KMS-11 (cell line): Measurements from ENCODE around the gene CDNF.

Experiments used
- H2AFZ ChIP-seq: fragments of 200-600 bp; sonication (generic); 2 replicates; pipeline ENCODE4 v1.6.1; 2016; ENCODE audit warnings: antibody characterized with exemption, mixed run types, low read depth
- H3K27ac ChIP-seq: fragments of 200-600 bp; sonication (generic); 2 replicates; pipeline ENCODE4 v1.6.1; 2016; ENCODE audit warnings: mild to moderate bottlenecking, mixed run types
- H3K27me3 ChIP-seq: fragments of 200-600 bp; sonication (generic); 2 replicates; pipeline ENCODE4 v1.6.1; 2017; ENCODE audit warnings: mild to moderate bottlenecking, low read depth, mixed run types, moderate library complexity; ENCODE audit not compliant: insufficient read depth
- H3K36me3 ChIP-seq: fragments of 200-600 bp; sonication (generic); 2 replicates; pipeline ENCODE4 v1.6.1; 2017; ENCODE audit warnings: mild to moderate bottlenecking, mixed run types; ENCODE audit not compliant: insufficient read depth
- H3K4me1 ChIP-seq: fragments of 200-600 bp; sonication (generic); 2 replicates; pipeline ENCODE4 v1.6.1; 2016; ENCODE audit warnings: mild to moderate bottlenecking, low read depth, mixed run types; ENCODE audit not compliant: poor library complexity, severe bottlenecking
- H3K4me2 ChIP-seq: fragments of 200-600 bp; sonication (generic); 2 replicates; pipeline ENCODE4 v1.7.0; 2016; ENCODE audit warnings: mild to moderate bottlenecking, mixed run types
- H3K4me3 ChIP-seq: fragments of 200-600 bp; sonication (generic); IDR thresholded peaks from 2 replicates; pipeline ENCODE4 v1.6.1; 2017; ENCODE audit warnings: low read depth, low read length, mixed read lengths; ENCODE audit not compliant: insufficient read depth
- H3K79me2 ChIP-seq: fragments of 200-600 bp; sonication (generic); 2 replicates; pipeline ENCODE4 v1.6.1; 2016; ENCODE audit warnings: low read depth, mixed run types; ENCODE audit not compliant: insufficient read depth
- H3K9ac ChIP-seq: fragments of 200-600 bp; sonication (generic); 2 replicates; pipeline ENCODE4 v1.6.1; 2016; ENCODE audit warnings: mild to moderate bottlenecking, mixed run types
- H4K20me1 ChIP-seq: fragments of 200-600 bp; sonication (generic); 2 replicates; pipeline ENCODE4 v1.6.1; 2016; ENCODE audit warnings: mild to moderate bottlenecking, mixed run types; ENCODE audit not compliant: insufficient read depth
- CTCF ChIP-seq: fragments of 200-600 bp; sonication (generic); conservative IDR thresholded peaks from 2 replicates; pipeline ENCODE4 v1.6.1; 2017; ENCODE audit warnings: low read depth, mild to moderate bottlenecking, antibody characterized with exemption, low read length, moderate library complexity, mixed read lengths

The CDNF gene

GRCh38 chr10:14775656-14776055, 62.2 kb downstream of the CDNF start:
- Histone ChIP-seq H3K27me3 (no peaks in the 10 kb centered on the region), H3K27ac (no peak overlapping the region), H2AFZ (no peak overlapping the region), H3K36me3 (no peaks in the 10 kb centered on the region), H3K4me2 (no peak overlapping the region), H3K79me2 (no peaks in the 10 kb centered on the region), H3K9ac (no peak overlapping the region), H4K20me1 (no peaks in the 10 kb centered on the region), H3K4me3 (no peak overlapping the region), H3K4me1 (no peaks in the 10 kb centered on the region)
- TF ChIP-seq CTCF, result no peak

- Histone ChIP-seq H2AFZ (no peak within 1 kb of the TSS), H3K4me3 (no peak within 1 kb of the TSS), H3K79me2 (no peaks in the 10 kb centered on the region), H4K20me1 (no peaks in the 10 kb centered on the region), H3K4me1 (no peaks in the 10 kb centered on the region), H3K27me3 (no peaks in the 10 kb centered on the region), H3K9ac (no peak within 1 kb of the TSS), H3K27ac (no peak within 1 kb of the TSS), H3K36me3 (no peaks in the 10 kb centered on the region), H3K4me2 (no peak within 1 kb of the TSS)
- no peak for TF ChIP-seq CTCF
Observed at GRCh38 chr10:14774797-14775196, 63.0 kb downstream of the CDNF start, which contains the start of gene FAM107B. FAM107B (minus strand) TSS chr10:14774897; CDS start chr10:14774663, 234 bp downstream.

GRCh38 chr10:14774214-14774580, 63.6 kb downstream of the CDNF start:
- no peak overlapping the region for H2AFZ ChIP-seq
- no peak overlapping the region for H3K27ac ChIP-seq
- H3K9ac ChIP-seq, result no peak overlapping the region
- H3K4me1 ChIP-seq, result no peaks in the 10 kb centered on the region
- H3K27me3 ChIP-seq, result no peaks in the 10 kb centered on the region
- no peak overlapping the region for H3K4me3 ChIP-seq
- no peak for TF ChIP-seq CTCF
- no peaks in the 10 kb centered on the region for H3K79me2 ChIP-seq
- no peaks in the 10 kb centered on the region for H4K20me1 ChIP-seq
- H3K4me2 ChIP-seq, result no peak overlapping the region
- H3K36me3 ChIP-seq, result no peaks in the 10 kb centered on the region

GRCh38 chr10:14773551-14774213, 64.2 kb downstream of the CDNF start:
- H3K4me2 ChIP-seq, result no peak overlapping the region
- no peak overlapping the region for H2AFZ ChIP-seq
- no peak overlapping the region for H3K4me3 ChIP-seq
- H3K27me3 ChIP-seq, result no peaks in the 10 kb centered on the region
- H4K20me1 ChIP-seq, result no peaks in the 10 kb centered on the region
- H3K27ac ChIP-seq, result no peak overlapping the region
- no peaks in the 10 kb centered on the region for H3K36me3 ChIP-seq
- H3K4me1 ChIP-seq, result no peaks in the 10 kb centered on the region
- H3K79me2 ChIP-seq, result no peaks in the 10 kb centered on the region
- H3K9ac ChIP-seq, result no peak overlapping the region
- TF ChIP-seq CTCF, result no peak
